CD4-positive, alpha-beta T cell treated with Interleukin-17A for 1 hour (primary cell): Measurements from ENCODE around the gene LHX3.
"Not testable (repeated sequence)": the region's sequence is repeated elsewhere in the genome, so short reads cannot be mapped to it uniquely, and the experiment has no call there.

ENCODE experiments used
- DNase-seq: peaks from one replicate; pipeline ENCODE4 v3.0.0-alpha.2; 2020

Gene LHX3

GRCh38 chr9:136151848-136152542 is 52.9 kb downstream of the LHX3 start:
- DNase-seq = no peak

- no peak for DNase-seq
Measured at GRCh38 chr9:136151214-136151804, 53.6 kb downstream of the LHX3 start.

- not testable (repeated sequence) for DNase-seq
Measured at GRCh38 chr9:136150664-136151213, 54.2 kb downstream of the LHX3 start.

- no peak for DNase-seq
Measured at GRCh38 chr9:136149853-136150252, 55.1 kb downstream of the LHX3 start.

GRCh38 chr9:136149337-136149736 is 55.6 kb downstream of the LHX3 start:
- DNase-seq = no peak

- no peak for DNase-seq
Measured at GRCh38 chr9:136148766-136149165, 56.2 kb downstream of the LHX3 start.

- DNase-seq = no peak
Measured at GRCh38 chr9:136147890-136148714, 56.8 kb downstream of the LHX3 start.

GRCh38 chr9:136147038-136147889 is 57.7 kb downstream of the LHX3 start:
- DNase-seq = no peak
